Mesothelial cell of epicardium (in vitro differentiated cells): Measurements from ENCODE around the gene LENG8. TPM values are rescaled to one million over a fixed set of nuclear protein-coding genes. Genes with fewer than 3 reads are reported as not detected.

Source experiments
- DNase-seq, 2 experiments: peaks; one replicate each; pipeline ENCODE4 v3.0.0; 2021; ENCODE audit warnings: low spot score in 2 of 2; ENCODE audit not compliant: unreplicated experiment in 2 of 2
- H3K27ac Mint-ChIP-seq: 2 replicates; pipeline ENCODE4 v1.8.0; 2021; ENCODE audit warnings: mixed read lengths
- H3K27me3 Mint-ChIP-seq: 2 replicates; pipeline ENCODE4 v1.8.0; 2021; ENCODE audit warnings: low read depth, mixed read lengths
- H3K36me3 Mint-ChIP-seq: 2 replicates; pipeline ENCODE4 v1.8.0; 2021; ENCODE audit warnings: mixed read lengths
- H3K4me1 Mint-ChIP-seq: 2 replicates; pipeline ENCODE4 v1.8.0; 2021; ENCODE audit warnings: mixed read lengths
- H3K4me3 Mint-ChIP-seq: 2 replicates; pipeline ENCODE4 v1.8.0; 2021; ENCODE audit warnings: mild to moderate bottlenecking, moderate library complexity, mixed read lengths
- H3K9me3 Mint-ChIP-seq: 2 replicates; pipeline ENCODE4 v1.8.0; 2021; ENCODE audit warnings: mixed read lengths
- total RNA-seq: library from RNA; stranded (reverse); gene quantifications from 3 replicates; pipeline ENCODE4 v1.2.1, GENCODE V29; 2021
- TF ChIP-seq, protein P1 (sequence below): fragments of 200-600 bp; sonication (generic); IDR thresholded peaks from one replicate; pipeline ENCODE4 v1.5.0; 2021; ENCODE audit warnings: antibody characterized with exemption; ENCODE audit not compliant: unreplicated experiment

Gene LENG8
- total RNA-seq, 1 donor from 2014 or later: 312 TPM

DNA sequence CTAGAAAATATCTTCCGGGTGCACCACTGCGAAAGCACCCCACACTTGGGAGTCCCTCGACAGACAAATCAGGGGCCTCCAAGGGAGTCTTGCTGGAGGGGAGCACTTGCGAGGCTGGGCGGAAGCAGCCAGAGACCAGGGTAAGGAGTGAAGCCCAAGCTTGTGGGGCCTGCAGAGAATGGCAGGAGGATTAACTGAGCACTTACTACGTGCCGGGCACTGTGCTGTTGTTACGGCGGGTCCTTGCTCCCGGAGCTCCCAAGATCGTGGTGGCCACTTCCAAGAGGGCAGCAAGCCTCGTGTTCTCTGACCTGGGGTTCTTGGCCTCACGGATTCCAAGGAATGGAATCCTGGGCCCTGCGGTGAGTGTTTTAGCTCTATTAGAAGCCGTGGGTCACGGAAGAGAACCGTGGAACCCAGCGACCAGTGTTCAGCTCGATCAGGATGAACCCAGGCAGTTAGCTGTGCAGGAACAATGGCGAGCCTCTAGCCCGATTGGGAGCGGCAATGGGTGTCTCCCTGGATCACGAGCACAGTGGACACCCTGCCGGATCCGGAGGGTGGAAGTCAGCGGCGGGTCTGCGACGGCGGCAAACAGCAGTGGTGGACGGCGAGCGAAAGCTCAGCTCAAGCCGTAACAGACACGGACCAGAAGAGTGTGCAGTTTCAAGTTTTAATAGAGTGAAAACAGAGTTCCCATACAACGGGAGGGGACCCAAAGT, 24.2 kb upstream of the LENG8 start:
- Mint-ChIP-seq H3K27ac (no peak overlapping the region), H3K9me3 (no peaks in the 10 kb centered on the region), H3K4me1 (peaks cover 16% of the 10 kb centered on the region), H3K36me3 (no peaks in the 10 kb centered on the region), H3K27me3 (peaks cover 79% of the 10 kb centered on the region), H3K4me3 (no peak overlapping the region)
- TF ChIP-seq, protein P1, sequence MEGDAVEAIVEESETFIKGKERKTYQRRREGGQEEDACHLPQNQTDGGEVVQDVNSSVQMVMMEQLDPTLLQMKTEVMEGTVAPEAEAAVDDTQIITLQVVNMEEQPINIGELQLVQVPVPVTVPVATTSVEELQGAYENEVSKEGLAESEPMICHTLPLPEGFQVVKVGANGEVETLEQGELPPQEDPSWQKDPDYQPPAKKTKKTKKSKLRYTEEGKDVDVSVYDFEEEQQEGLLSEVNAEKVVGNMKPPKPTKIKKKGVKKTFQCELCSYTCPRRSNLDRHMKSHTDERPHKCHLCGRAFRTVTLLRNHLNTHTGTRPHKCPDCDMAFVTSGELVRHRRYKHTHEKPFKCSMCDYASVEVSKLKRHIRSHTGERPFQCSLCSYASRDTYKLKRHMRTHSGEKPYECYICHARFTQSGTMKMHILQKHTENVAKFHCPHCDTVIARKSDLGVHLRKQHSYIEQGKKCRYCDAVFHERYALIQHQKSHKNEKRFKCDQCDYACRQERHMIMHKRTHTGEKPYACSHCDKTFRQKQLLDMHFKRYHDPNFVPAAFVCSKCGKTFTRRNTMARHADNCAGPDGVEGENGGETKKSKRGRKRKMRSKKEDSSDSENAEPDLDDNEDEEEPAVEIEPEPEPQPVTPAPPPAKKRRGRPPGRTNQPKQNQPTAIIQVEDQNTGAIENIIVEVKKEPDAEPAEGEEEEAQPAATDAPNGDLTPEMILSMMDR: no peak
- DNase-seq: no peak

DNA sequence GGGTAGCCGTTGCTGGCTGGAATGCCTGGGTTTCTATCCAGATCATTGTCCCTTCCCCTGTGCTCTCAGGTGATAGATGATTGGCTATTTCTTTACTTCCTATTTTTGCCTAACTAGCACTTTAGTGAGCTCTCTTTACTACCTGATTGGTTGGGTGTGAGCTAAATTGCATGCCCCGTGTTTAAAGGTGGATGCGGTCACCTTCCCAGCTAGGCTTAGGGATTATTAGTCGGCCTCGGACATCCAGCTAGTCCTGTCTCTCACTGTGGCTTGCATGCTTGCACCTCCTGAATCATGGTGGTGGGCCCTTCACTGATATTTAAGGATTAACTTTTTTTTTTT, 23.6 kb upstream of the LENG8 start:
- TF ChIP-seq, protein P1: no peak
- H3K27me3 Mint-ChIP-seq: peaks cover 77% of the 10 kb centered on the region

DNA sequence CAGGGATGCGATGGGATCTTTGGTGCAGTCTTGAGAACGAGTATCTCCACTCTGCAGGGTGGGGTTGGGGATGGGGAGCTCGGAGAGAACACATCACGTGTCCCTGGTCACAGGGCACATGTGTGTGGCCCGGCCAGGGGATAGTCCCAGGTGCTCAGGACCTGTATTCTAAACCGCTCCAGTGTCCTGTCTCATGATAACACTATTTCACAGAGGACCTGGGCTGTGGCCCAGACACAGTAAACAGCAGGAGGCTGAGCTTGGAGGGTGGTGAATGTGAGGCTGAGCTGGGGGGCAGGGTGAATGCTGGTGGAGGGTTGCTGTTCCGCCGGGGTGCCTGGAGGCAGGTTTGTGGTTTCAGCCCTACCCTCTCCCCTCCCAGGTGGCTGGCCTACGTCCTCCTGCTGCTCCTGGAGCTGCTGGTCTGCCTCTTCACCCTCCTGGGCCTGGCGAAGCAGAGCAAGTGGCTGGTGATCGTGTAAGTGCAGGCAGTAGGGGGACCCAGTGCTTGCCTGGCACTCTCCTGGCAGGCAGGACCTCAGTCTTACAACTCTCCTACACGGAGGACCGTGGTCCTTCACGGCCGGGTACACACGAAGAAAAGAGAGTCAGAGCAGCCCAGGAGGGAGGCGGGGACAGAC, 22.6 kb upstream of the LENG8 start:
- no peak overlapping the region for H3K4me3 Mint-ChIP-seq
- peaks cover 74% of the 10 kb centered on the region for H3K27me3 Mint-ChIP-seq
- H3K9me3 Mint-ChIP-seq: no peaks in the 10 kb centered on the region
- peaks cover 18% of the 10 kb centered on the region for H3K4me1 Mint-ChIP-seq
- H3K27ac Mint-ChIP-seq: no peak overlapping the region
- DNase-seq: no peak
- H3K36me3 Mint-ChIP-seq: no peaks in the 10 kb centered on the region
- TF ChIP-seq, protein P1: no peak

More for the DNA sequence above, 23.6 kb upstream of the LENG8 start:
- no peak overlapping the region for H3K27ac Mint-ChIP-seq
- DNase-seq: no peak
- peaks cover 17% of the 10 kb centered on the region for H3K4me1 Mint-ChIP-seq
- H3K4me3 Mint-ChIP-seq: no peak overlapping the region
- no peaks in the 10 kb centered on the region for H3K9me3 Mint-ChIP-seq
- H3K36me3 Mint-ChIP-seq: no peaks in the 10 kb centered on the region

DNA sequence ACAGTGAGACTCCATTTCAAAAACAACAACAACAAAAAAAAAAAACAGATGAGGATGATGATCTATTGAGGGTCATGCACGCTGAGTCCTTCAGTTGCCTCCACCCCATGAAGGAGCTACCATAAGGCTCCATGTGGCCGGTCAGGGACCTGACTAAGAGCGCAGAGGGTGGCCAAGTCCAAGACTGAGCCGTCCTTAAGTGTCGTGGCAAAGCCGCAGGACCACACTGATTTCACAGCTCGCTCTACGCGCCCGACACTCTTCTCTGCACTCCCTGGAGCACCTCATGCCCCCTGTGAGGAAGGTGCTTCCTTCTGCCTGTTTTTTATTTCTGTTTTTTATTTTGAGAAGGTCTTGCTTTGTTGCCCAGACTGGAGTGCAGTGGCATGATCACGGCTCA, 21.4 kb upstream of the LENG8 start:
- peaks cover 62% of the 10 kb centered on the region for H3K27me3 Mint-ChIP-seq
- H3K36me3 Mint-ChIP-seq: no peaks in the 10 kb centered on the region
- no peak for DNase-seq
- H3K4me1 Mint-ChIP-seq: peaks cover 24% of the 10 kb centered on the region
- TF ChIP-seq, protein P1: no peak
- H3K4me3 Mint-ChIP-seq: no peak overlapping the region
- no peak overlapping the region for H3K27ac Mint-ChIP-seq
- H3K9me3 Mint-ChIP-seq: no peaks in the 10 kb centered on the region

DNA sequence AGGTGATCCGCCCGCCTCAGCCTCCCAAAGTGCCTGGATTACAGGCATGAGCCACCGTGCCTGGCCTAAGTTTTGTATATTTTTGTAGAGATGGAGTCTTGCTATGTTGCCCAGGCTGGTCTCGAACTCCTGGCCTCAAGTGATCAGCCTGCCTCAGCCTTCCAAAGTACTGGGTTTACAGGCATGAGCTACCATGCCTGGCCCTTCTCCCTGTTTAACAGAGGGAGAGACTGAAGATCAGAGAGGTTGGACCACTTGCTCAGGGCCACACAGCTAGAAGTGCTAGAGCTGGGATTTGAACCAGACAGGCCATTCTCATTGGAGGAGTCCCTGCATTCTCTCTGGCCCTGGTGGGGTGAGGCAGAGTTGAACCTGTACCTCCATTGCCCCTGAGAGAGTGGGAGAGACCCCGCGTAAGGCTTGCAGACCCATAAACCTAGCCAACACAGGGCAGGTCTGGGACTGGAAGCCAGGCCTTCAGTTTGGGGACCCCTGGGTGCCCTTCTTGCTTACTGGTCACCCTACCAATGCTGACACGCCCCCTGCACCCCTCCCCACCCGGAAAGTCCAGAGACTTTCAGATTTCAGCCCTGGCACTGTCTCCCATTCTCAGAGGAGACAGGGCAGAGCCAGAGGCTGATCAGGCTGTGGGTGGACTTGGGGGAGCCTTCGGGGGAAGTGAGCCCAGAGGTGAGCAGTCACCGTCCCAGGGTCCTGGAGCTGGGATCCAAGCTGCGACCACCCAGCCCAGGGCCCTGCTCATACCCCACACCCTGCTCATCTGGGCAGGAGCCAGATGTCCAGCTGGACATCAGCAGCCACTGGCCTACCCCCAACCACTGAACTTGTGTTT, 20.4 kb upstream of the LENG8 start:
- TF ChIP-seq, protein P1: no peak
- no peak for DNase-seq
- peak overlapping the region; percentile 48 for H3K4me3 Mint-ChIP-seq
- H3K27ac Mint-ChIP-seq: no peak overlapping the region
- H3K36me3 Mint-ChIP-seq: no peaks in the 10 kb centered on the region
- H3K9me3 Mint-ChIP-seq: no peaks in the 10 kb centered on the region
- peaks cover 24% of the 10 kb centered on the region for H3K4me1 Mint-ChIP-seq
- H3K27me3 Mint-ChIP-seq: peaks cover 53% of the 10 kb centered on the region
